CD14-positive monocyte (primary cell): ENCODE results near the gene CCL5. TPM values are rescaled to one million over a fixed set of nuclear protein-coding genes. Genes with fewer than 3 reads are reported as not detected.
"Not testable (repeated sequence)": the region's sequence is repeated elsewhere in the genome, so short reads cannot be mapped to it uniquely, and the experiment has no call there.

Experiments used
- DNase-seq, 3 donors: peaks; one replicate each; pipeline ENCODE4 v3.0.0-alpha.2; 2011 to 2022
- H2AFZ ChIP-seq: 2 replicates; pipeline ENCODE4 v1.6.0; 2012; ENCODE audit warnings: mild to moderate bottlenecking, low read depth, low read length, inconsistent platforms; ENCODE audit not compliant: insufficient read depth, poor library complexity, severe bottlenecking
- H3K27ac ChIP-seq, 2 donors: 1 replicate in 1 of 2; 2 replicates in 1 of 2; pipeline ENCODE4 v1.5.1; 2012 to 2013; ENCODE audit warnings: low read length in 2 of 2, control low read depth in 1 of 2, inconsistent platforms in 1 of 2, low read depth in 1 of 2, mild to moderate bottlenecking in 1 of 2
- H3K27me3 ChIP-seq, 2 donors: one replicate each; pipeline versions ENCODE4 v1.6.0 to v1.6.1; 2011 to 2013; ENCODE audit warnings: low read length in 2 of 2; ENCODE audit not compliant: control insufficient read depth in 2 of 2, insufficient read depth in 2 of 2
- H3K36me3 ChIP-seq, 2 donors: replicated peaks in 1 of 2; 1 replicate in 1 of 2; 2 replicates in 1 of 2; pipeline versions ENCODE4 v1.5.1 to v1.6.1; 2012 to 2013; ENCODE audit warnings: low read length in 2 of 2, control low read depth in 1 of 2, inconsistent platforms in 1 of 2, mild to moderate bottlenecking in 1 of 2; ENCODE audit not compliant: insufficient read depth in 2 of 2, control insufficient read depth in 1 of 2
- H3K4me1 ChIP-seq, 2 donors: 1 replicate in 1 of 2; 2 replicates in 1 of 2; pipeline versions ENCODE4 v1.5.1 to v1.6.1; 2012 to 2013; ENCODE audit warnings: low read length in 2 of 2, control low read depth in 1 of 2, inconsistent platforms in 1 of 2, mild to moderate bottlenecking in 1 of 2, moderate library complexity in 1 of 2; ENCODE audit not compliant: insufficient read depth in 2 of 2, control insufficient read depth in 1 of 2
- H3K4me2 ChIP-seq: replicated peaks from 2 replicates; pipeline ENCODE3; 2012; ENCODE audit warnings: low read length, moderate library complexity, mild to moderate bottlenecking; ENCODE audit not compliant: poor library complexity, severe bottlenecking; ENCODE audit errors: extremely low read depth
- H3K4me3 ChIP-seq, 3 experiments: fragments of 200-600 bp in 1 of 3; sonication (generic) in 1 of 3; replicated peaks in 1 of 3; 1 replicate in 2 of 3; 2 replicates in 1 of 3; pipeline ENCODE4 v1.5.1; 2011 to 2013; ENCODE audit warnings: low read length in 3 of 3, mild to moderate bottlenecking in 3 of 3, control low read depth in 2 of 3, low read depth in 2 of 3, inconsistent platforms in 1 of 3, moderate library complexity in 1 of 3
- H3K79me2 ChIP-seq: 2 replicates; pipeline ENCODE4 v1.6.0; 2012; ENCODE audit warnings: mild to moderate bottlenecking, control low read depth, inconsistent platforms, low read length, moderate library complexity; ENCODE audit not compliant: insufficient read depth
- H3K9ac ChIP-seq: 2 replicates; pipeline ENCODE4 v1.6.0; 2017; ENCODE audit warnings: low read length, mild to moderate bottlenecking; ENCODE audit not compliant: insufficient read depth, poor library complexity, severe bottlenecking
- H3K9me3 ChIP-seq, 2 donors: replicated peaks in 1 of 2; 1 replicate in 1 of 2; 2 replicates in 1 of 2; pipeline versions ENCODE4 v1.5.1 to v1.6.1; 2012 to 2013; ENCODE audit warnings: low read length in 2 of 2, control low read depth in 1 of 2; ENCODE audit not compliant: control insufficient read depth in 1 of 2, insufficient read depth in 1 of 2
- H4K20me1 ChIP-seq: 2 replicates; pipeline ENCODE4 v1.6.0; 2012; ENCODE audit warnings: mild to moderate bottlenecking, low read length, control low read depth, moderate library complexity; ENCODE audit not compliant: insufficient read depth
- H3K27ac Mint-ChIP-seq, 7 donors: one replicate each; pipeline ENCODE4 v1.8.0; 2020; ENCODE audit warnings: mild to moderate bottlenecking in 7 of 7, mixed read lengths in 7 of 7, moderate library complexity in 6 of 7, inconsistent platforms in 2 of 7
- H3K27me3 Mint-ChIP-seq, 3 donors: one replicate each; pipeline ENCODE4 v1.8.0; 2021 to 2022; ENCODE audit warnings: low read depth in 3 of 3, mild to moderate bottlenecking in 3 of 3, mixed read lengths in 3 of 3, moderate library complexity in 3 of 3, inconsistent platforms in 1 of 3
- H3K36me3 Mint-ChIP-seq, 2 donors: one replicate each; pipeline ENCODE4 v1.8.0; 2020; ENCODE audit warnings: mixed read lengths in 2 of 2, inconsistent platforms in 1 of 2, mild to moderate bottlenecking in 1 of 2
- H3K4me1 Mint-ChIP-seq: one replicate; pipeline ENCODE4 v1.8.0; 2020; ENCODE audit warnings: mild to moderate bottlenecking, mixed read lengths
- H3K4me3 Mint-ChIP-seq, 2 donors: one replicate each; pipeline ENCODE4 v1.8.0; 2020; ENCODE audit warnings: mild to moderate bottlenecking in 2 of 2, mixed read lengths in 2 of 2, moderate library complexity in 1 of 2
- H3K9me3 Mint-ChIP-seq, 7 donors: one replicate each; pipeline ENCODE4 v1.8.0; 2020 to 2022; ENCODE audit warnings: mixed read lengths in 7 of 7, mild to moderate bottlenecking in 6 of 7, moderate library complexity in 6 of 7, inconsistent platforms in 2 of 7
- CTCF ChIP-seq: fragments of 200-600 bp; IDR thresholded peaks from one replicate; pipeline ENCODE4 v1.8.0; 2022; ENCODE audit warnings: antibody characterized with exemption, mild to moderate bottlenecking
- WGBS: methylation state at CpG from one replicate; pipeline ENCODE4 v1.1.5; 2013; ENCODE audit warnings: missing lambda C conversion rate; ENCODE audit not compliant: insufficient coverage; 5-methylcytosine and 5-hydroxymethylcytosine counted together
- intact Hi-C, 2 donors: fragments of 100-400 bp; cut with micrococcal nuclease; formaldehyde crosslinking; loops; one replicate each; pipeline versions ENCODE4 v1.15.0 to v1.15.1; 2023
- polyA plus RNA-seq, 3 donors: library from polyadenylated mRNA; depleted of rRNA in 1 of 3; unstranded in 2 of 3; stranded (reverse) in 1 of 3; fragments of 300-500 nt in 2 of 3; fragments of >200 nt in 1 of 3; fragmentation: Illumina TruSeq in 2 of 3; gene quantifications; 1 replicate in 2 of 3; 2 replicates in 1 of 3; pipeline ENCODE4 v1.2.3, GENCODE V29; 2012 to 2021

Gene CCL5
- polyA plus RNA-seq, 3 donors, result 0.95 to 6.8 (median 2.8) TPM

- Histone ChIP-seq H4K20me1 (no peaks in the 10 kb centered on the region), H3K9me3 (no peaks in the 10 kb centered on the region), H3K36me3 (no peaks in the 10 kb centered on the region), H3K9ac (no peak overlapping the region), H3K4me3 (no peak overlapping the region), H2AFZ (no peak overlapping the region), H3K4me2 (no peak overlapping the region), H3K27ac (no peak overlapping the region), H3K79me2 (no peaks in the 10 kb centered on the region), H3K27me3 (no peaks in the 10 kb centered on the region), H3K4me1 (peaks cover 33 to 41% of the 10 kb centered on the region in 2 donors)
- H3K27me3 Mint-ChIP-seq, result peaks cover 0 to 3% (median 2%) of the 10 kb centered on the region in 3 donors
- H3K36me3 Mint-ChIP-seq, result peaks cover 0 to 3% of the 10 kb centered on the region in 2 donors
- intact Hi-C loops, result no loop called here
- H3K4me3 Mint-ChIP-seq, result no peak overlapping the region
- 78% methylated on average over 5 of the region's 5 CpGs for WGBS
- peak overlapping the region in 1 of 7 donors; percentile 1 for H3K27ac Mint-ChIP-seq
- no peak for TF ChIP-seq CTCF
- no peak for DNase-seq
- no peaks in the 10 kb centered on the region for H3K9me3 Mint-ChIP-seq
- H3K4me1 Mint-ChIP-seq, result peaks cover 39% of the 10 kb centered on the region
Measured at GRCh38 chr17:35900280-35900679, 20.1 kb upstream of the CCL5 start.

GRCh38 chr17:35898283-35899070 lies 18.3 kb upstream of the CCL5 start:
- no peak overlapping the region for H3K4me3 Mint-ChIP-seq
- peaks cover 34 to 41% of the 10 kb centered on the region in 2 donors for H3K4me1 ChIP-seq
- H3K4me3 ChIP-seq, result no peak overlapping the region
- H3K79me2 ChIP-seq, result no peaks in the 10 kb centered on the region
- H3K4me1 Mint-ChIP-seq, result peaks cover 42% of the 10 kb centered on the region
- H3K27ac Mint-ChIP-seq, result peak overlapping the region in 2 of 7 donors; percentile 24 to 54
- H3K27me3 ChIP-seq, result no peaks in the 10 kb centered on the region
- H3K4me2 ChIP-seq, result no peak overlapping the region
- H2AFZ ChIP-seq, result peak overlapping the region; percentile 31
- 6% methylated on average over 2 of the region's 6 CpGs for WGBS
- H3K9ac ChIP-seq, result no peak overlapping the region
- intact Hi-C loops, result no loop called here
- H3K9me3 ChIP-seq, result no peaks in the 10 kb centered on the region
- no peaks in the 10 kb centered on the region for H3K36me3 ChIP-seq
- DNase-seq, result peak in 2 of 3 donors; percentile 4 to 60
- no peaks in the 10 kb centered on the region for H4K20me1 ChIP-seq
- H3K27me3 Mint-ChIP-seq, result peaks cover 0 to 3% (median 2%) of the 10 kb centered on the region in 3 donors
- H3K27ac ChIP-seq, result no peak overlapping the region
- TF ChIP-seq CTCF, result no peak
- no peaks in the 10 kb centered on the region for H3K9me3 Mint-ChIP-seq
- H3K36me3 Mint-ChIP-seq, result peaks cover 0 to 3% of the 10 kb centered on the region in 2 donors

- H3K9me3 Mint-ChIP-seq, H3K27me3 Mint-ChIP-seq, DNase-seq, H3K36me3 Mint-ChIP-seq, H3K4me2 ChIP-seq, H2AFZ ChIP-seq, H3K4me3 Mint-ChIP-seq, intact Hi-C loops, H4K20me1 ChIP-seq, H3K9me3 ChIP-seq, H3K79me2 ChIP-seq, H3K4me3 ChIP-seq, H3K9ac ChIP-seq, H3K27ac ChIP-seq, H3K36me3 ChIP-seq, H3K27me3 ChIP-seq: not testable (repeated sequence)
- peak overlapping the region in 4 of 7 donors; percentile 24 to 60 (median 40) for H3K27ac Mint-ChIP-seq
- whole genome bisulfite sequencing, result no CpG with 5 or more reads among the region's 7 CpGs
- H3K4me1 Mint-ChIP-seq, result peaks cover 47% of the 10 kb centered on the region
- H3K4me1 ChIP-seq, result peaks cover 35 to 45% of the 10 kb centered on the region in 2 donors
Measured at GRCh38 chr17:35897772-35898171, 17.6 kb upstream of the CCL5 start.
